ENCODE results near the gene NDNF.

Gene NDNF

DNA sequence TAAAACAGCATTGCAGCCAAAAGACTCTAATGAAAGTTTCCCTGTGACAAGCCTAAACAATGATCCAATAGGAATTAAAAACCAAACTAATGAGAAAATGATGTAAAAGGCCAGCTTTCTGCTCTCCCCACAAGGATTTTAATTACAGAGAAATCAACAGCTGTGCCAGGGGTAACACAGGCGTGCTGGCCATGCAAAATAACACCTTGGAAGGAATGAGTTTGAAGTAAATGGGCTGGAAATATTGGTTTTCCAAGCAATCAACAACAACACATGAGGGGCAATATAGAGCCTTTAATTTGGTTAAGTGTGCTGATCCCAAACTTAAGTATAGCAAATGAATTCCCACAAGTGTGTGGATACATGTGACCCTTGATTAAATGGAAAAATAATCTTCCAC, 56.9 kb downstream of the NDNF start:
- Histone ChIP-seq H3K27ac (ENCODE audit: low read length) (no peak overlapping the region), H3K9me3 (ENCODE audit: control insufficient read depth in 2 of 2, low read length in 2 of 2) (no peaks in the 10 kb centered on the region), H3K4me3 (ENCODE audit: low read length in 2 of 2) (no peak overlapping the region), H3K36me3 (ENCODE audit: control insufficient read depth in 2 of 2, insufficient read depth in 2 of 2, low read length in 2 of 2) (no peaks in the 10 kb centered on the region), H3K27me3 (ENCODE audit: control insufficient read depth in 1 of 2, insufficient read depth in 2 of 2, low read length in 2 of 2) (no peaks in the 10 kb centered on the region), H3K4me1 (ENCODE audit: control insufficient read depth, insufficient read depth, low read length) (no peaks in the 10 kb centered on the region), H3K9ac (ENCODE audit: low read length in 2 of 2) (no peak overlapping the region)

DNA sequence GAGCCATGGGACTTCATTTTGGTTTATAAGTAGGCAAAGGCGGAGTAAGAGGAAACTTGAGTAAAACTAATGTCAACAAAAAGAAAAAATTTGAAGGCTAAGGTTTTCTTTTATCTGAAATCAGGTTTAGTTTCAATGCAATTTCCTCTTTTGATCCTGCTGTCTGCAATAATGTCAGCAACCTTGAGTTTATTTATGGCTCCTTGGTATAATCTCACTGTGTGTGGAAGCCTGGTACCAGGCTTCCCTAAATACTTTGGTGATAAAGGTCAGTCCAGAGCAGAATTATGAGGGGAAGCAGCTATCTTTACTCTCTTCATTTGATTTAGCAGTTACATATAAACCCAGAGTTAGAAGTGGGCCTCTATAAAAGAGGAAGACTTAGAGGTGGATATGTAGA, 57.8 kb downstream of the NDNF start:
- Histone ChIP-seq H3K9ac (ENCODE audit: low read length in 2 of 2) (no peak overlapping the region), H3K4me1 (ENCODE audit: control insufficient read depth, insufficient read depth, low read length) (no peaks in the 10 kb centered on the region), H3K27me3 (ENCODE audit: control insufficient read depth in 1 of 2, insufficient read depth in 2 of 2, low read length in 2 of 2) (no peaks in the 10 kb centered on the region), H3K27ac (ENCODE audit: low read length) (no peak overlapping the region), H3K4me3 (ENCODE audit: low read length in 2 of 2) (no peak overlapping the region), H3K9me3 (ENCODE audit: control insufficient read depth in 2 of 2, low read length in 2 of 2) (no peaks in the 10 kb centered on the region), H3K36me3 (ENCODE audit: control insufficient read depth in 2 of 2, insufficient read depth in 2 of 2, low read length in 2 of 2) (no peaks in the 10 kb centered on the region)

DNA sequence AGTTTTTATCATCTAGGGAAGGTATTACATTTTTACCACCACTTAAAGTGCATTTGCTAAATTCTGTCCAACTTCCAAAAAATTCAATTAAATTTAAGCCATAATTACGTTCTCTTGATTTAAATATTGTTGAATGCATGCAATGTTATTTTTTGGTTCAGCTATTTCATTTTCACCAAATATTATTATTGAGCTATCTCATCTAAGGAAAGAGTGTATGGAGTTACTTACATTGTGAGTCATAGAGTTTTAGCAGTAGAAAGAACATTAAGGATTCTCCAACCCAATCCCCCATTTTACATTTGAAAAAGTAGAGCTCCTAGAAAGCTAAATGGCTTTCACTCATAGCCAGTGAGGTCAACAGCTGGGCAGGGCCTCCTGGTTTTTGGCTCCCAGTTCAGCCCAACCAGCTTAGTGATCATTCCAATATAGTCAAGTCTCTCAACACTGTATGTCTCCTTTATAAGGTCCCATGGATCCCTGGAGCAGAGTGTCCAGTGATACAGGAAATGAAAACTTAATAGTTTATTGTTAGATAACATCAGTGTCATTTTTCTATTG, 60.5 kb downstream of the NDNF start:
- Histone ChIP-seq H3K9ac (ENCODE audit: low read length in 2 of 2) (no peak overlapping the region), H3K27ac (ENCODE audit: low read length) (no peak overlapping the region), H3K27me3 (ENCODE audit: control insufficient read depth in 1 of 2, insufficient read depth in 2 of 2, low read length in 2 of 2) (no peaks in the 10 kb centered on the region), H3K4me1 (ENCODE audit: control insufficient read depth, insufficient read depth, low read length) (no peaks in the 10 kb centered on the region), H3K4me3 (ENCODE audit: low read length in 2 of 2) (no peak overlapping the region), H3K9me3 (ENCODE audit: control insufficient read depth in 2 of 2, low read length in 2 of 2) (no peaks in the 10 kb centered on the region), H3K36me3 (ENCODE audit: control insufficient read depth in 2 of 2, insufficient read depth in 2 of 2, low read length in 2 of 2) (no peaks in the 10 kb centered on the region)

DNA sequence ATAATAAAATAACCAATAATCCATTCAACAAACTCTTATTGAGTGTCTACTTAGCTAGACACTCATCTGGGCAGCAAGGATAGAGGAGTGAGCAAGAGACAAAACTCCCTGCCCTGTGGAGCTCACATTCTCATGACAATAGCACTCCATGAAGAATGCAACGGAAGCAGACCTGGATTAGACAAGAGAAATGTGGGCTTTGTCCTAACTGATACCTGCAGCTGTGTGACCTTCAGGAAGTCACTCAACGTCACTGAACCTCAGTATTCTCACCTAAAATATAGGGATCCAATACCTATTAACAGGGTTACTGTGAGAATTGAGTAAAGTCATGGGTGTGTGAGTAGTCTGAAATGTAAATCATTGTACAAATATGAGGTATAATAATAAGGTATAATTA, 61.2 kb downstream of the NDNF start:
- Histone ChIP-seq H3K36me3 (ENCODE audit: control insufficient read depth in 2 of 2, insufficient read depth in 2 of 2, low read length in 2 of 2) (no peaks in the 10 kb centered on the region), H3K9ac (ENCODE audit: low read length in 2 of 2) (no peak overlapping the region)

DNA sequence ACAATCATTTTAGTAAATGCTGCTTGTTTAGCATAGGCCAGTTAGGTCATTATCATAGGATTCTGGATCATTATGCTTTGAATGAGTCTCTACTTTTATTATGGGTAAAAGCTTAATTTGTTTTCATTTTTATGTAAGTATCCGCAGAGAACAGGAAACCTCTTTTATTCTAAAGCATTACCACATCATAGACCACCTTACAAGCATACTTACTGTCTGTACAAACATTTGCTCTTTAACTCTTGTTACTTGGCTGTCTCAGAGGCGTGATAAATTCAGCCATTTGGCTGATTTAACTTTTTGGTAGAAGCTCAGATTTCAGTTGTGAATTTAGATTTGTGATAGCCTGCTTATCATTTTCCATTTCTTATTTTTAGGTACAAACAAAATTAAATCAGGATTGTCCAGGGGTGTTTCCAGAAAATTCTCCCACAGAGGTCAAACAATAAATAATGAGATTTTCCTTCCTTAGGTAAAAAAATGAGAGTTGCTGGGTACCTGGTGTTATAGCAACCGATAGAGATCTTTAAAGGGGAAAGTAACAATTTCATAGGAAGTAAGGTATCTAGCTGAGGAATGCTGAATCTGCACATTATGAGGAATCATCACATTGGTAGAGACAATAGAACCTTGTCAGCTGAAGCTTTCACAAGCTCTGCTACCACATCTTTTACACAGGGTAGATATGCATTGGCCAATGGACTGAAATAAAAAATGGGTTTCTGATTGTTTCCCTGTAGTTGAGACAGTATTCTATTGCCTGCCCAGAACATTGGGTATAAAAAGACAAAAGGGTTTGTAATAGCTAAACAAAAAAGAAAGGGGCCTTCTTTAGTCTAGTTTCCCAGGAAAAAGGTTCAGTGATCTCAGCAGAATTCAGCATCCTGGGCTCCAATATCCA, 62.5 kb downstream of the NDNF start:
- no peaks in the 10 kb centered on the region for H3K36me3 ChIP-seq (ENCODE audit: control insufficient read depth in 2 of 2, insufficient read depth in 2 of 2, low read length in 2 of 2)
- no peak overlapping the region for H3K4me3 ChIP-seq (ENCODE audit: low read length in 2 of 2)
- H3K27me3 ChIP-seq (ENCODE audit: control insufficient read depth in 1 of 2, insufficient read depth in 2 of 2, low read length in 2 of 2) = no peaks in the 10 kb centered on the region
- H3K9me3 ChIP-seq (ENCODE audit: control insufficient read depth in 2 of 2, low read length in 2 of 2) = no peaks in the 10 kb centered on the region
- no peak overlapping the region for H3K27ac ChIP-seq (ENCODE audit: low read length)
- H3K9ac ChIP-seq (ENCODE audit: low read length in 2 of 2) = no peak overlapping the region
- H3K4me1 ChIP-seq (ENCODE audit: control insufficient read depth, insufficient read depth, low read length) = no peaks in the 10 kb centered on the region

More for the DNA sequence above, 61.2 kb downstream of the NDNF start:
- no peaks in the 10 kb centered on the region for H3K9me3 ChIP-seq (ENCODE audit: control insufficient read depth in 2 of 2, low read length in 2 of 2)
- H3K4me3 ChIP-seq (ENCODE audit: low read length in 2 of 2) = no peak overlapping the region
- H3K27me3 ChIP-seq (ENCODE audit: control insufficient read depth in 1 of 2, insufficient read depth in 2 of 2, low read length in 2 of 2) = no peaks in the 10 kb centered on the region
- no peak overlapping the region for H3K27ac ChIP-seq (ENCODE audit: low read length)
- H3K4me1 ChIP-seq (ENCODE audit: control insufficient read depth, insufficient read depth, low read length) = no peaks in the 10 kb centered on the region

DNA sequence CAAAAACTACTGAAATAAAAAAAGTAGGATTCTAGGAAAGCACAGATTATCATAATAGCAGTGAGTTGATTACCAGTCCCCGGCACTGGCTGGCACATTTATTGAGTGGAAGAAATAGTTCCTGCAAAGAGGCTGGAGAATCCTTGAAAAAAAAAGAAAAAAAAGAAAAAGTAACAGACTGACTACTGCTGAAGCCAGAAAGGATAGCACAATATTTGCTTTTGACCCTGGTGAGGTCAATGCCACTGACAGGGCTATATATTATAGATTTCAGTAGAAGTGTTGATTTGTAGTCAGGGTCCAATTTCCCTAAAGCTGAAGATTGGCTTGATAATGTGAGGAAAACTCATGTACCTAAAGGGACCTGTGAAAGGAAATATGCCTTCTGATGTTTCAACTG, 64.7 kb downstream of the NDNF start:
- no peaks in the 10 kb centered on the region for H3K4me1 ChIP-seq (ENCODE audit: control insufficient read depth, insufficient read depth, low read length)
- no peak overlapping the region for H3K4me3 ChIP-seq (ENCODE audit: low read length in 2 of 2)
- no peaks in the 10 kb centered on the region for H3K36me3 ChIP-seq (ENCODE audit: control insufficient read depth in 2 of 2, insufficient read depth in 2 of 2, low read length in 2 of 2)
- H3K9me3 ChIP-seq (ENCODE audit: control insufficient read depth in 2 of 2, low read length in 2 of 2) = no peaks in the 10 kb centered on the region
- H3K9ac ChIP-seq (ENCODE audit: low read length in 2 of 2) = no peak overlapping the region
- H3K27me3 ChIP-seq (ENCODE audit: control insufficient read depth in 1 of 2, insufficient read depth in 2 of 2, low read length in 2 of 2) = no peaks in the 10 kb centered on the region
- H3K27ac ChIP-seq (ENCODE audit: low read length) = no peak overlapping the region

DNA sequence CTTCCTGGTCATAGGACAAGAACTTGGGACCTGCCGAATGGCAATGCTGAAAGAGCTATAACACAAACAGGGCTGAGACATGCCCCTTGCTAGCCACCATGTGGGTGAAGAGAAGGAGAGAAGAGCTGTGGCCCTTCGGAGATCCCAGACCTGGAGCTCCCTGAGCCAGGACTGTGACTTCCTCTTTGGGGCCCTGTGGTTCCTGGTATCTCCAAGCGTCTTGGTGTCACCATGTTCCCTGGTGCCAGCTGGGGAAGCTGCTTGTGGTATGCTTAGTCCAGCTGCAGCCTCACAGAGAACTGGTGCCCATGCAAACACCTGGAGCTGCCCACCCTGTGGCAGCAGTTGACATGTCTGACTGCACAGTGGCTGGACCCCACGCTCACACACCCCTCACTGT, 68.5 kb downstream of the NDNF start:
- Histone ChIP-seq H3K27ac (ENCODE audit: low read length) (no peak overlapping the region), H3K9me3 (ENCODE audit: control insufficient read depth in 2 of 2, low read length in 2 of 2) (no peaks in the 10 kb centered on the region), H3K27me3 (ENCODE audit: control insufficient read depth in 1 of 2, insufficient read depth in 2 of 2, low read length in 2 of 2) (no peaks in the 10 kb centered on the region), H3K36me3 (ENCODE audit: control insufficient read depth in 2 of 2, insufficient read depth in 2 of 2, low read length in 2 of 2) (no peaks in the 10 kb centered on the region), H3K4me1 (ENCODE audit: control insufficient read depth, insufficient read depth, low read length) (no peaks in the 10 kb centered on the region), H3K4me3 (ENCODE audit: low read length in 2 of 2) (no peak overlapping the region), H3K9ac (ENCODE audit: low read length in 2 of 2) (no peak overlapping the region)

DNA sequence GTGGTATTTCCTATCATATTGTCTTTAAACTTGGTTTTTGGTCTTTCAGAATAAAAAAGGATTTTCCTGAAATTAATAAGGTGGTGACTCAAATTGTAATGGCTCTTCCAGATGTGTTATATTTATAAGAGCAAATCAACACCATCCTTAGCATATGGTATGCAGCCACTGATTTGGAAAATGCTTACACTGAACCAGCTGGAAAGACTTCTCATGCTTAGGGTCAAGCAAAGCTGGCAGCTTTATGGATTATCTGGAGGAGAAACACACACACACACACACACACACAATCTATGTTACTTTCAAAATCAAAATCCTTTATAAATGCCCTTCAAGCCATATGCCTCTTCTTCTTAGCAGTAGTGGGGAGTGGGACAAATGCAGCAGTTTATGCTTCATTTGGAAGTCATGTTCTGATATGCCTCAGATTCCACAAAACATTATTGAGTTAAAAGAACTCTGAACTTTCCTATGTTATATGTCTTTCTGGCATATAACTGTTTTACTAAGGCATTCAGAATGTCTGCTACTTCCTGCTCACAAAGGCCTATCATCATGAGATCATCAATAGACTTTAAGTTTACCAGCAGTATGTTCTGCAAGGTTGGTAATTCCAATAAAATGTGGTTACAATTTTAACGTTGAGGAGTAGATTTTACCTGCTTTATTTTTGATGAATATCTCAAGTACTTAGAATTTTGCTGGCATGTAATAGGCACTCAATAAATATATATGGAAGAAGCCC, 76.9 kb downstream of the NDNF start:
- Histone ChIP-seq H3K9me3 (ENCODE audit: control insufficient read depth in 2 of 2, low read length in 2 of 2) (no peaks in the 10 kb centered on the region), H3K4me1 (ENCODE audit: control insufficient read depth, insufficient read depth, low read length) (no peaks in the 10 kb centered on the region), H3K27ac (ENCODE audit: low read length) (no peak overlapping the region), H3K27me3 (ENCODE audit: control insufficient read depth in 1 of 2, insufficient read depth in 2 of 2, low read length in 2 of 2) (no peaks in the 10 kb centered on the region), H3K9ac (ENCODE audit: low read length in 2 of 2) (no peak overlapping the region), H3K36me3 (ENCODE audit: control insufficient read depth in 2 of 2, insufficient read depth in 2 of 2, low read length in 2 of 2) (no peaks in the 10 kb centered on the region), H3K4me3 (ENCODE audit: low read length in 2 of 2) (no peak overlapping the region)

DNA sequence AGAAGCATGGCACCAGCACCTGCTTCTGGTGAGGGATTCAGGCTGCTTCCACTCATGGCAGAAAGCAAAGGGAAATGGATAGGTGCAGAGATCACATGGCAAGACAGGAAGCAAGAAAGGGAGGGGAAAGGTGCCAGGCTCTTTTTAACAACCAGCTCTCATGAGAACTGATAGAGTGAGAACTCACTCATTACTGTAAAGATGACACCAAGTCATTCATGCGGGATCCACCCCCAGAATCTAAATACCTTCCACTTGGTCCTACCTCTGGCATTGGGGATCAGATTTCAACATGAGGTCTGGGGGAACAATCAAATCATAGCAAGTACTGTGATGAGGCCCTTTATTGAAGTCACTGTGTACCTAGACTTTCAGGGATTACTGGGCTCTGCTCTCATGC, 77.8 kb downstream of the NDNF start:
- Histone ChIP-seq H3K4me3 (ENCODE audit: low read length in 2 of 2) (no peak overlapping the region), H3K9ac (ENCODE audit: low read length in 2 of 2) (no peak overlapping the region), H3K9me3 (ENCODE audit: control insufficient read depth in 2 of 2, low read length in 2 of 2) (no peaks in the 10 kb centered on the region), H3K27ac (ENCODE audit: low read length) (no peak overlapping the region), H3K36me3 (ENCODE audit: control insufficient read depth in 2 of 2, insufficient read depth in 2 of 2, low read length in 2 of 2) (no peaks in the 10 kb centered on the region), H3K27me3 (ENCODE audit: control insufficient read depth in 1 of 2, insufficient read depth in 2 of 2, low read length in 2 of 2) (no peaks in the 10 kb centered on the region), H3K4me1 (ENCODE audit: control insufficient read depth, insufficient read depth, low read length) (no peaks in the 10 kb centered on the region)

DNA sequence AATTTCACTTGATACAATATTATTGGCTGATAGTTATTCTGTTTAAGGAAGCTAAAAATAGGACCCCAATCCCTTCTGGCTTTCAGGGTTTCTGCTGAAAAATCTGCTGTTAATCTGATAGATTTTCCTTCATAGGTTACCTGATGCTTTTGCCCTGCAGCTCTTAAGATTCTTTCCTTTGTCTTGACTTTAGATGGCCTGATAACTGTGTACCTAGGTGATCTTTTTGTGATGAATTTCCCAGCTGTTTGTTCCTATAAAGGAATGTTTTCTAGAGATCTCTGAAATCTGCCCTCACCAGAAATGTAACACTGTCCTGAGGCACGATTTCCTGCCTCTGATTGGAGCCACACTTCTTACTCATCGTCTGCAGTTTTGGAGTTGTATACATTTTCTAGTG, 80.5 kb downstream of the NDNF start:
- no peaks in the 10 kb centered on the region for H3K9me3 ChIP-seq (ENCODE audit: control insufficient read depth in 2 of 2, low read length in 2 of 2)
- no peak overlapping the region for H3K4me3 ChIP-seq (ENCODE audit: low read length in 2 of 2)
- no peak overlapping the region for H3K9ac ChIP-seq (ENCODE audit: low read length in 2 of 2)
- no peaks in the 10 kb centered on the region for H3K36me3 ChIP-seq (ENCODE audit: control insufficient read depth in 2 of 2, insufficient read depth in 2 of 2, low read length in 2 of 2)
- no peak overlapping the region for H3K27ac ChIP-seq (ENCODE audit: low read length)
- no peaks in the 10 kb centered on the region for H3K27me3 ChIP-seq (ENCODE audit: control insufficient read depth in 1 of 2, insufficient read depth in 2 of 2, low read length in 2 of 2)
- no peaks in the 10 kb centered on the region for H3K4me1 ChIP-seq (ENCODE audit: control insufficient read depth, insufficient read depth, low read length)

DNA sequence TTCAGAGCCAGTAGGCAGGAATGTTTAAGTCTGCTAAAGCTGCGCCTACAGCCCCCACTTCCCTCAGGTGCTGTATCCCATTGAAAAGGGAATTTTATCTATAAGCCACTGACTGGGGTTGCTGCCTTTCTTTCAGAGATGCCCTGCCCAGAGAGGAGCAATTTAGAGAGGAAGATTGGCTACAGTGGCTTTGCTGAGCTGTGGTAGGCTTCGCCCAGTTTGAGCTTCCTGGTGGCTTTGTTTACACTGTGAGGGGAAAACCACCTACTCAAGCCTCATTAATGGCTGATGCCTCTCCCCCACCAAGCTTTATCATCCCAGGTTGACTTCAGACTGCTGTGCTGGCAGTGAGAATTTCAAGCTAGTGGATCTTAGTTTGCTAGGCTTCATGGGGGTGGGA, 82.1 kb downstream of the NDNF start:
- Histone ChIP-seq H3K27me3 (ENCODE audit: control insufficient read depth in 1 of 2, insufficient read depth in 2 of 2, low read length in 2 of 2) (no peaks in the 10 kb centered on the region), H3K36me3 (ENCODE audit: control insufficient read depth in 2 of 2, insufficient read depth in 2 of 2, low read length in 2 of 2) (no peaks in the 10 kb centered on the region)

More for the DNA sequence above, 82.1 kb downstream of the NDNF start:
- H3K9ac ChIP-seq (ENCODE audit: low read length in 2 of 2) = no peak overlapping the region
- H3K9me3 ChIP-seq (ENCODE audit: control insufficient read depth in 2 of 2, low read length in 2 of 2) = no peaks in the 10 kb centered on the region
- no peaks in the 10 kb centered on the region for H3K4me1 ChIP-seq (ENCODE audit: control insufficient read depth, insufficient read depth, low read length)
- no peak overlapping the region for H3K27ac ChIP-seq (ENCODE audit: low read length)
- H3K4me3 ChIP-seq (ENCODE audit: low read length in 2 of 2) = no peak overlapping the region
